DND-41 (cell line): Measurements from ENCODE around the gene DIDO1.

ENCODE experiments used
- ATAC-seq: fragments of 200-7000 bp; cut with Tn5 transposase; 3 replicates; pipeline ENCODE4 v1.9.1; 2021; ENCODE audit warnings: low read depth; ENCODE audit not compliant: insufficient read depth
- DNase-seq: peaks from one replicate; pipeline ENCODE4 v3.0.0-alpha.2; 2020
- H2AFZ ChIP-seq: 2 replicates; pipeline ENCODE4 v1.6.0; 2012; ENCODE audit warnings: low read depth, low read length
- H3K27ac ChIP-seq: 2 replicates; pipeline ENCODE4 v1.5.1; 2012; ENCODE audit warnings: low read length, inconsistent platforms
- H3K27me3 ChIP-seq: fragments of 200-600 bp; sonication (generic); 2 replicates; pipeline ENCODE4 v1.6.0; 2012; ENCODE audit warnings: low read length, mild to moderate bottlenecking, inconsistent platforms; ENCODE audit not compliant: insufficient read depth, poor library complexity
- H3K36me3 ChIP-seq: 2 replicates; pipeline ENCODE4 v1.5.1; 2012; ENCODE audit warnings: low read length, inconsistent platforms; ENCODE audit not compliant: insufficient read depth
- H3K4me1 ChIP-seq: 2 replicates; pipeline ENCODE4 v1.5.1; 2012; ENCODE audit warnings: mild to moderate bottlenecking, low read length; ENCODE audit not compliant: insufficient read depth
- H3K4me2 ChIP-seq: 2 replicates; pipeline ENCODE4 v1.6.0; 2012; ENCODE audit warnings: mild to moderate bottlenecking, moderate library complexity, low read length, inconsistent platforms; ENCODE audit not compliant: insufficient read depth
- H3K4me3 ChIP-seq, 2 experiments: fragments of 200-600 bp in 1 of 2; shearing (Covaris generic) in 1 of 2; 2 replicates each; pipeline ENCODE4 v1.5.1; 2012 to 2016; ENCODE audit warnings: inconsistent platforms in 2 of 2, low read length in 2 of 2, mild to moderate bottlenecking in 2 of 2, low read depth in 1 of 2, moderate library complexity in 1 of 2
- H3K79me2 ChIP-seq: 2 replicates; pipeline ENCODE4 v1.6.0; 2012; ENCODE audit warnings: low read length, inconsistent platforms; ENCODE audit not compliant: insufficient read depth
- H3K9ac ChIP-seq: 2 replicates; pipeline ENCODE4 v1.6.0; 2012; ENCODE audit warnings: low read depth, mild to moderate bottlenecking, inconsistent platforms, low read length, moderate library complexity
- H3K9me3 ChIP-seq: 2 replicates; pipeline ENCODE4 v1.5.1; 2012; ENCODE audit warnings: low read length, moderate library complexity, mild to moderate bottlenecking, inconsistent platforms; ENCODE audit not compliant: insufficient read depth, severe bottlenecking
- H4K20me1 ChIP-seq: 2 replicates; pipeline ENCODE4 v1.6.0; 2012; ENCODE audit warnings: low read length; ENCODE audit not compliant: insufficient read depth
- EZH2 ChIP-seq: IDR thresholded peaks from 3 replicates; pipeline ENCODE4 v1.6.1; 2012; ENCODE audit warnings: borderline replicate concordance, low read depth, mild to moderate bottlenecking, moderate library complexity, low read length, inconsistent platforms; ENCODE audit not compliant: severe bottlenecking
- TF ChIP-seq, protein P1 (sequence below): IDR thresholded peaks from 2 replicates; pipeline ENCODE4 v1.5.1; 2012; ENCODE audit warnings: borderline replicate concordance, low read length, moderate library complexity, mild to moderate bottlenecking; ENCODE audit not compliant: poor library complexity, severe bottlenecking; ENCODE audit errors: extremely low read depth

DIDO1 gene

DNA sequence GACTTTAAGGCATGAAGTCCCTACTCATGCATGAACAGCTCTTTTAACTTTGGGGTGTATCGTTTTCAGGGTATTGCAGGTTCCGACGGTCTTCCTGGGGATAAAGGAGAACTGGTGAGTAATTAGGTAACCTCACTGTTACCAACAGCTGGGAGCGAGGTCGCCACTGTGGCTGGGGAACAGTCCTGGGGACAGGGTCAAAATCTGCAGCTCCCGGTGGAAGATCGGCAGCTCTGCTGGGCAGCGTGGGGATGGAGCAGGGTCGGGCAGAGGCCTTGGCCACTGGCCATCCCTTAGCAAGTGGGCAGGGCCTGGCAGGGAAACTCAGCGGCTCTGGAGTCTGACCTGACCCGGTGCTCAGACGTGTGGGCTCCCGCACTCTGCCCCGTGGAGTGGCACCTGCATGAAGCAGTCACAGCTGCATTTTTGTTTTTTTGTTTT is 93.3 kb downstream of the DIDO1 start:
- no peaks in the 10 kb centered on the region for H3K27me3 ChIP-seq
- H4K20me1 ChIP-seq = 0 out of 2 replicates have a peak, but pooled peaks cover 3% of the 10 kb centered on the region
- H3K79me2 ChIP-seq = no peaks in the 10 kb centered on the region
- TF ChIP-seq, protein P1, sequence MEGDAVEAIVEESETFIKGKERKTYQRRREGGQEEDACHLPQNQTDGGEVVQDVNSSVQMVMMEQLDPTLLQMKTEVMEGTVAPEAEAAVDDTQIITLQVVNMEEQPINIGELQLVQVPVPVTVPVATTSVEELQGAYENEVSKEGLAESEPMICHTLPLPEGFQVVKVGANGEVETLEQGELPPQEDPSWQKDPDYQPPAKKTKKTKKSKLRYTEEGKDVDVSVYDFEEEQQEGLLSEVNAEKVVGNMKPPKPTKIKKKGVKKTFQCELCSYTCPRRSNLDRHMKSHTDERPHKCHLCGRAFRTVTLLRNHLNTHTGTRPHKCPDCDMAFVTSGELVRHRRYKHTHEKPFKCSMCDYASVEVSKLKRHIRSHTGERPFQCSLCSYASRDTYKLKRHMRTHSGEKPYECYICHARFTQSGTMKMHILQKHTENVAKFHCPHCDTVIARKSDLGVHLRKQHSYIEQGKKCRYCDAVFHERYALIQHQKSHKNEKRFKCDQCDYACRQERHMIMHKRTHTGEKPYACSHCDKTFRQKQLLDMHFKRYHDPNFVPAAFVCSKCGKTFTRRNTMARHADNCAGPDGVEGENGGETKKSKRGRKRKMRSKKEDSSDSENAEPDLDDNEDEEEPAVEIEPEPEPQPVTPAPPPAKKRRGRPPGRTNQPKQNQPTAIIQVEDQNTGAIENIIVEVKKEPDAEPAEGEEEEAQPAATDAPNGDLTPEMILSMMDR = no peak
- TF ChIP-seq EZH2 = no peak
- H3K9ac ChIP-seq = no peak overlapping the region
- H2AFZ ChIP-seq = no peak overlapping the region
- ATAC-seq = no peak
- H3K36me3 ChIP-seq = no peaks in the 10 kb centered on the region
- H3K4me2 ChIP-seq = peak overlapping the region; percentile 35; the same call in 1 of the 2 replicates
- H3K9me3 ChIP-seq = no peaks in the 10 kb centered on the region
- DNase-seq = no peak
- no peak overlapping the region for H3K4me3 ChIP-seq
- peaks cover 14% of the 10 kb centered on the region for H3K4me1 ChIP-seq
- H3K27ac ChIP-seq = no peak overlapping the region

DNA sequence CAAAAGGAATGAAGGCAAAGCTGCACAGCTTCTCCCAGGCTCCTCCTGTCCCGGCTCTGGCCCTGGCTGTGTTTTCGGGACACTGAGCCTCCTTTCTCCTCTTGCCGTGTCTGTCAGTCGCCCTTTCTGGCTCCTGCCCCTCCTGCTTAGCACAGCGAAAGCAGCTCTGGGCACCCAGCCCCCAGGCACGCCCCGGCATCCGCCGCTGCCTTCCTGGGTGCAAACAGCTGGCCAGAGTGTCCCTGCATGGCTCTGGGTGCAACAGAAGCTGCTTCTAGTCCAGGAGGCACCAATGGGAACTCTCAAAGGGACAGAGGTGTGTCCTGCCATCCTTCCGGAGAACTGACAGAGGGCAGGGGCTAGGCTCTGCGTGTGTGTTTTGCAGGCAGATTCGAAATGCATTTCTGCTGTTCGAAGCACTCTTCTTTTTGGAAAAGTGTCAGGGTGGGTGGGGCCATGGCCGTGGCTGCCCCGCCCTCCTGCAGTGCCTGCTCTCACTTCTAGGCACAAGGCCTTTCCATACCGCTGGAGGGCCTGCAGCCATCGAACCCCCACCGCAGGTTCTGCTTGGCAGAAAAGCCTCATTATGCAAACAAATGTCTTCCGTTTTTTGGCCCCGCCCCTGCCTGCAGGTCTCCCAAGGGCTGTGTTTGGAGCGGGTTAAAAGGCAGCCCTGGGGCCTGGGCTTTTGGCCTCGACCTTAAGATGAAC is 93.9 kb downstream of the DIDO1 start:
- peak overlapping the region; percentile 35 for H3K4me2 ChIP-seq
- ATAC-seq (peak; percentile 78), DNase-seq (peak; percentile 72)
- no peaks in the 10 kb centered on the region for H3K79me2 ChIP-seq
- no peak overlapping the region for H3K27ac ChIP-seq
- TF ChIP-seq EZH2 = no peak
- TF ChIP-seq, protein P1 = no peak
- H3K9me3 ChIP-seq = no peaks in the 10 kb centered on the region
- no peak overlapping the region for H3K9ac ChIP-seq
- no peak overlapping the region for H2AFZ ChIP-seq
- no peaks in the 10 kb centered on the region for H3K27me3 ChIP-seq
- peaks cover 14% of the 10 kb centered on the region for H3K4me1 ChIP-seq
- 0 out of 2 replicates have a peak, but pooled peaks cover 3% of the 10 kb centered on the region for H4K20me1 ChIP-seq
- H3K36me3 ChIP-seq = no peaks in the 10 kb centered on the region
- H3K4me3 ChIP-seq = no peak overlapping the region

DNA sequence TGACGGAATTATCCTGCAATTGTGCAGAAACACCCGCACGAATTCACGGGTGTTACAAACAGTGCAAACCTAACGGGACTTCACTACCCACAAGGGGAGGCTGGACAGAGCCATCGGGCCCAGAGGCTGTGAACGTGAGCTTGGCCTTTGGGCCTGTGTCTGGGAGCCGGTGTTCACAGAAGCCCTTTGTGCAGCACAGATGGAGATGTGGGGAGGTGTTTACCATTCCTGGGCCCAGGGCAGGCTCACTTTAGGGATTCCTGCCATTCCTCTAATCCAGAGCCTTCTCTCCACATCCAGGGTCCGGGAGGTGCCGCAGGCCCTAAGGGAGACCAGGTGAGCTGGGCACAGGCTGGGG is 94.5 kb downstream of the DIDO1 start:
- H3K9ac ChIP-seq = no peak overlapping the region
- DNase-seq (no peak), ATAC-seq (no peak)
- H3K4me2 ChIP-seq = peak overlapping the region; percentile 35
- H3K36me3 ChIP-seq = no peaks in the 10 kb centered on the region
- no peak overlapping the region for H3K4me3 ChIP-seq
- peaks cover 14% of the 10 kb centered on the region for H3K4me1 ChIP-seq
- 0 out of 2 replicates have a peak, but pooled peaks cover 3% of the 10 kb centered on the region for H4K20me1 ChIP-seq
- H3K79me2 ChIP-seq = no peaks in the 10 kb centered on the region
- H2AFZ ChIP-seq = no peak overlapping the region
- no peak for TF ChIP-seq EZH2
- TF ChIP-seq, protein P1 = no peak
- no peak overlapping the region for H3K27ac ChIP-seq
- no peaks in the 10 kb centered on the region for H3K27me3 ChIP-seq
- H3K9me3 ChIP-seq = no peaks in the 10 kb centered on the region
